K562 treated with DMSO at 1 percent for 12 hours (cell line): ENCODE measurements around the gene TTC9C. TPM values are rescaled to one million over a fixed set of nuclear protein-coding genes. Genes with fewer than 3 reads are reported as not detected.

Experiments
- total RNA-seq: library from RNA; unstranded; fragments of 300-600 nt; gene quantifications from 2 replicates; pipeline ENCODE4 v1.2.3, GENCODE V29; 2022; ENCODE audit not compliant: insufficient read depth

The TTC9C gene
- total RNA-seq, result 32.8 and 62.0 TPM in 2 replicates

DNA sequence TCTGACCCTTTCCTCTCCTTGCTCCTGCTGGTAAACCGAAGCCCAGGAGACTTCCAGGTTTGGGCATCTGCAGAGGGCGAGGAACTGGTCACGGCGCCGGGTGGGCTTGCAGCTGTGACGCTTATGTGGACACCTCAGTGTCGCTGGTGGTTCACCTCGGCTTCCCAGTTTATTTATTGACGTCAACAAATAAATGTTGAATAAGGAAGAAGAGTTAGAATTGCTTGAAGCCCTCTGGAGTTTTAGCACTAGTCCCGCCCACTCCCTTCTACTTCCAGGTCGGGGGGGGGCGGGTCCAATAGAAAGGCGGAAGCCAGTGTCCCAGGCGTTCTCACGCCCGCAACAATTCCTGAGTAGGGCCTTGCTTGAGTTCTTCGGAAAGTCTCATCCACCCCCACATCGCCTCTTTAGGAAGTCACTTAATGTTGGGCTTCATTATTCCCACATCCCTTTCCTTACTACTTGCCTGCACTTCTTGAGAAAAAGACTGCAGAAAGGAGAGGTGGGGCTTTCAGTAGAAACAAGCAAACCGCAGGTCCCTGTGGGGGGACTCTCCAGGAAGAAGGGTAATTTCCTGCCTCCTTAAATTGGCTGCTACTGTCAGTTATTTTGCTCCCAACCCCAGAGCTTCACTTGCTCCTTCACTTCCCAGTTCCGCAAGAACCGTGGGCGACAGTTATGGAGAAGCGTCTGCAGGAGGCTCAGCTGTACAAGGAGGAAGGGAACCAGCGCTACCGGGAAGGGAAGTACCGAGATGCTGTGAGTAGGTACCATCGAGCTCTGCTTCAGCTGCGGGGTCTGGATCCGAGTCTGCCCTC, at the start of gene TTC9C:
Gene TTC9C, plus strand, starts transcription at position 316 of the 818 bp plus-strand sequence. Its CDS starts 363 bp downstream, at position 679.

DNA sequence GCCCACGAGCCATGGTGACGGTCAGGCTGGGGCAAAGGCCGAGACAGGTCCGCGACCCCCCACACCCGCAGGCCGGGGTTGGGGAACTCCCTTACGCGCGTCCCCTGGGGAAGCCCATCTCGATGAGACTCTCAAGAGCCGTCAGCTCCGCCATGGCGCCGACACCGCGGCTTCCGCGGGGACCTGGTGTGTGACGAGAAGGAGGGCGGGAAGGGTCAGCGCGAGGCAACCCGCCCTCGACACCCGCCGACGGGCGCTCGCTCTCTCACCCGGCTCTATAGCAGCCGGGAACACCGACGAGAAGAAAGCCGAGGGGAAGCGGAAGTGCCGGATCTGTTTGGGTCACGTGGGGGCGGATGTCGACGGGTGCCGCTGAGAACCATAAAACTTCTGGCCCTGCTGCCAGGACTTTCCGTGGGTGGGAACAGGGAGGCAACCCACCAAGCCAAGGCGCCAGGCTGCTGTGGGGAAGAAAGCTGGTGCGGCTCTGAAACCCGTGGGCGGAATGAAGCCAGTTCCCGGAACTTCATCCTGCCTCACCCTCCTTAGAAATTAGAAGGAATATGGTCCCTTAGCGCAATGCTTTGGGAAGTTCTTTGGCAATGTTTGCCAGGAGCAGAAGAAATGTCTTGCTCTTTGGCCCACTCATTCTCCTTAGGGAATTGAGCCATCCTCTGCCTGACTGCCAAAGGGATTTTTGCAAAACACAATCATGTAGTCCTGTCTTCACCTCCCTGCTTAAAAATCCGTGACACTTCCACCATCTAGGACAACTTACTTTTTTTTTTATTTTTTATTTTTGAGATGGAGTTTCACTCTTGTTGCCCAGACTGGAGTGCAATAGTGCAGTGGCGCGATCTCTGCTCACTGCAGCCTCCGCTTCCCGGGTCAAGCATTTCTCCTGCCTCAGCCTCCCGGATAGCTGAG, 49.3 kb upstream of the TTC9C start, which contains the start of gene UBXN1:
Gene UBXN1, minus strand, starts transcription at position 304 of the 927 bp plus-strand sequence. Its CDS starts 150 bp downstream, at position 154.

DNA sequence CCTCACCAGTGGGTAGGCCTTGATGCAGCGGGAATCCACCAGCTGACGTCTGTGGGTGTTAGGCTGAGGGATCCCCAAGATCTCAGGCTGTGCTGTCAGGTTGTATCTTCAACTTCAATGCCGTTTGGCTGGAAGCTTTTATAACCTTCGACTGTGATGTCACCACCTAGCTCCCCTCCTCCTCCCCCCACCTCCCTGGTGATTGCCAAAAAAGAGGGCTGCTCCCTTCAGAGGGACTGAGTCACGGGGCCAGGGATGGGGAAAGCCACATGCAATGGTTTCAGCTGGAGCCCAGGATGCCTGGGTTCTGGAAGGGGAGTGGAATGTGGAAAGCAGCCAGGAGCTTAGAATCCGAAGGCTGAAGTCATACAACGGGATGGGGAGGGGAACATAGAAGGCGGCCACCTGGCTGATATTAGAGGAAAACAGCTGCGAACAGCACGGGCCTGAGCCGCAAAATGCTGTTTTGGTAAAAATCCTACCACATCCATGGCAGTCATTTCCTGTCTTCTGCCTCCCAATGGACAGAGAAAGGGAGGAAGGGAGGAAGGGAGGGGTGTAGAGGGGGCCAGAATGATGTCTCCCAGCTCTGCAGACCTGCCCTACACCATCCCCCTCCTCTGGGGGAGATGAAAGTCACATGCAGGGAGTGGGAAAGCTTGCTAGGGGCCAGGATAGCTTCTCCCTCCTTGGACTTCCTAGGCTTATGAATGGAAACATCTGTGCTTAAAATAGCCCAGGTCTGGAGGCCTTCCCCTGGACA, 38.7 kb upstream of the TTC9C start, which contains the start of gene LRRN4CL:
Gene LRRN4CL, minus strand, starts transcription at position 110 of the 763 bp plus-strand sequence. CDS start 1,022 bp downstream, outside the sequence.

DNA sequence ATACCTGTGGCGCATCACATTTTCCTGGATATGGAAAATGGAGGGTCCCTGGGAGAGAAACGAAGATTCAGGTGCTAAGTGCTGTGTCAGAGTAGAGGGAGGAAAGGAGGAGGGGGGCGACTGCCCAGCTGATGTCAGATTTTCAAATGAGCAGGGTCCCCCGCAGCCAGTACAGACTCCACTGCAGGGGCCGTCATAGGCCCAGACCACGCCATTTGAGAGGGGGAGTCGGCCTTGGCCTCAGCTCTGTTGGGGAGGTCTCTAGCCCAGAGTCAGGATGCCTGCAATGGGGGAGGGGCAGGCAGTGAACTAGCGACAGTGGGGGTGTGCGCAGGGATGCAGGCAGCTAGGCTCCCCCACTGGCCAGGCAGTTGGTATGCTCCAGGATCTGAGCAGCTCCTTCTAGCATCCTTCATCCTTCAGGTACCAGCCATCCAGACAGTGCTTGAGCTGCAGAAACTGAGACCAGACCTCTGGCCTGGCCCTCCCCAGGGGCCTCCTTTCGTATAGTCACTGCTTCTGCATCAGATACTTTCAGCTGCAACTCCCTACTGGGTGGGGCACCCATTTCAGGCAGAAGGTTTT, 20.9 kb upstream of the TTC9C start, which contains the start of the genes BSCL2 and GNG3:
Gene BSCL2, minus strand, starts transcription at position 148 of the 585 bp plus-strand sequence. CDS start 229 bp downstream, outside the sequence.
Gene GNG3, plus strand, starts transcription at position 400 of the 585 bp plus-strand sequence. CDS start 620 bp downstream, outside the sequence.

DNA sequence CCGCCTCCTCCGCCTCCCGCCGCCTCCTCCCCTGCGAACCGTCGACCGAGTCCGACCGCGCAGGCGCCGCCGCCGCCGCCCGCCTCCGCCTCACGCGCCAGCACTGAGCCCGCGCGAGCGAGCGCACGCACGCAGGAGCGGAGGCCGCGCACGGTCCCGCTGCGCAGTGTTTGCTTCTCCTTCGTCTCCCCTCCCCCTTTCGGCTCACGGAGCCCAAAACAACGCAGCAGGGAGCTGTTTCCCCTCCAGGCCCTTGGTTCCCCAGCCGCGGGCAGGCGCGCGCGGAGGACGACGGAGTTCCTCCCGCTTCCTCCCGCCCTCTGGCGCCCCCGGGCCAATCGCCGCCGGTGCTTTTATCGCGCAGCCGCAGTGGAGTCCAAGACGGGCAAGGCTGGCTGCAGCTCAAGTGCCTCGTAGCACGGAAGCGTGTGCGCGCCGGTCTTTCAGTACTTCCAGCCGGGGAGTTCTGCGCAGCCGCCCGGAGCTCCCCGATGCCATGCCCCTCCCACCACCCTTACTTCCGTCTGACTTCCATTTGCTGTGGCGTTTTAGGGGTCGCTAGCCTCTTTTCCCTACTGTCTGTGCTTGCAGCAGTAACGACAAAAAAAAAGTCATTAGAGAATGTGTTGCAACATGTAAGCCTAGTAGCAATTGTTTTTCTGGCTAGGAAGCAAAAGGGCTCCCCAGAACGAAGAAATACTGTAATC, 968 bp upstream of the TTC9C start, which contains the start of gene HNRNPUL2:
Gene HNRNPUL2, minus strand, starts transcription at position 293 of the 707 bp plus-strand sequence. CDS start 301 bp downstream, outside the sequence.

DNA sequence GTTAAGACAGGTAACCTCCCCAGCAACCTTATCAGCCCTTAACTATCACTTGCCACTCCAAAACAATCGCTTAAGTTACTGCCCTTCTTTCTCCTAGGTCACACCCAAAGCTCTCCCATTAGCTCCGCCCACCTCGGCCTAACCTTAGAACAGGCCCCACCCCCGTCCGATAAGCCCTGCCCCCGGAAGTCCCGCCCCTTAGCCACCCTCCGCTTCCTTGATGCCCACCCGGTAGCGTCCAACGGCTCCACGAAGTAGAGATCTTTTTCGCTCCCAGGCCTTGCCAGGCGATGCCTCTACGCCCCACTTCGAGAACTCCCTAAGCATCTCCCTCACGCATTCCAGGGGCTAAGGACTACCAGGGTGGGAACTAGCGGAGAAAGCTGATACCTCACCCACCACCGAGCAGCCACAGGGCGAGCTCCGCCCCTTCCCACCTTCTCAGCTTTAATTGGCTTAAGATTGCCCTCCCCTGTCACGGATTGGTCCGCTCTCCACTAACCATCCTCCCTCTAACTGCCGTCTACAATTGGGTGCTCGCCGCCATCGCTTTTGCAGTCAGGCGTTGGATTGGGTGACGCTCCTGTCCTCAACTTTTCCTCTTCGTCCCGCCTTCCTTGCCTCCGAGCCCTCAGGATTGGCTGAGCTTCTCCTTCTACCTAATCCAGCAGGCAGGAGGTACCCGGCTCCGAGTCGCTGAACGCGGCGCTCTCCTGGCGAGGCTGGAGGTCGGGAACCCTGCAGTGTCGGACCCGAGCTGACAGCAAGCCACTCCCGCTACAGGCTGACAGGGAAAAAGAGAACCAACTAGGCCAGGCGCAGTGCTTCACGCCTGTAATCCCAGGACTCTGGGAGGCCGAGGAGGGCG, 25.7 kb downstream of the TTC9C start, which contains the start of gene ZBTB3:
Gene ZBTB3, minus strand, starts transcription at position 425 of the 868 bp plus-strand sequence. CDS start 496 bp downstream, outside the sequence.

GRCh38 chr11:62771144-62772021, 43.1 kb downstream of the TTC9C start, which contains the start of gene TAF6L:
Gene TAF6L (plus strand): TSS chr11:62771396. CDS start chr11:62775784, 4,388 bp downstream.

GRCh38 chr11:62787005-62787759, 58.9 kb downstream of the TTC9C start, which contains the start of gene TMEM179B:
Gene TMEM179B (plus strand): TSS chr11:62787402. CDS start chr11:62787432, 30 bp downstream.

Other genes with a start within 250 kb of the TTC9C start
- gene AHNAK, start 181.7 kb upstream of the TTC9C start, total RNA-seq, result 12.9 and 42.0 TPM in 2 replicates
- gene EEF1G, start 154.6 kb upstream of the TTC9C start, total RNA-seq, result 3,985 and 3,989 TPM in 2 replicates
- gene TUT1, start 137.0 kb upstream of the TTC9C start, total RNA-seq, result 16.7 and 23.4 TPM in 2 replicates
- gene MTA2, start 126.6 kb upstream of the TTC9C start, total RNA-seq, result 62.1 and 107 TPM in 2 replicates
- 21.6 and 34.7 TPM in 2 replicates for gene EML3, start 115.7 kb upstream of the TTC9C start, total RNA-seq
- 0.81 and 3.0 TPM in 2 replicates for gene ROM1, start 115.2 kb upstream of the TTC9C start, total RNA-seq
- gene B3GAT3, start 106.5 kb upstream of the TTC9C start, total RNA-seq, result 94.9 and 105 TPM in 2 replicates
- 161 and 356 TPM in 2 replicates for gene GANAB, start 81.9 kb upstream of the TTC9C start, total RNA-seq
- 27.2 and 37.6 TPM in 2 replicates for gene INTS5, start 75.2 kb upstream of the TTC9C start, total RNA-seq
- 157 and 173 TPM in 2 replicates for gene C11orf98, start 63.3 kb upstream of the TTC9C start, total RNA-seq
- 50.4 and 52.2 TPM in 2 replicates for gene CSKMT, start 63.2 kb upstream of the TTC9C start, total RNA-seq
- 17.8 and 31.3 TPM in 2 replicates for gene UQCC3, start 56.8 kb upstream of the TTC9C start, total RNA-seq
- gene LBHD1, start 56.2 kb upstream of the TTC9C start, total RNA-seq, result 3.6 and 10.6 TPM in 2 replicates
- 242 and 314 TPM in 2 replicates for gene UBXN1, start 49.4 kb upstream of the TTC9C start, total RNA-seq
- gene LRRN4CL, start 39.0 kb upstream of the TTC9C start, total RNA-seq, result 0.70 TPM in 1 of 2 replicates, not detected in the other
- 44.2 and 44.8 TPM in 2 replicates for gene BSCL2, start 21.1 kb upstream of the TTC9C start, total RNA-seq
- gene GNG3, start 20.8 kb upstream of the TTC9C start, total RNA-seq, result not detected in 2 replicates
- 17.1 and 39.0 TPM in 2 replicates for gene HNRNPUL2, start 1.0 kb upstream of the TTC9C start, total RNA-seq
- 1.9 and 3.0 TPM in 2 replicates for gene ZBTB3, start 25.7 kb downstream of the TTC9C start, total RNA-seq
- 150 and 166 TPM in 2 replicates for gene POLR2G, start 33.1 kb downstream of the TTC9C start, total RNA-seq
- gene TAF6L, start 42.9 kb downstream of the TTC9C start, total RNA-seq, result 26.4 and 31.9 TPM in 2 replicates
- 42.8 and 48.4 TPM in 2 replicates for gene TMEM179B, start 58.9 kb downstream of the TTC9C start, total RNA-seq
- gene TMEM223, start 63.5 kb downstream of the TTC9C start, total RNA-seq, result 21.7 and 26.1 TPM in 2 replicates
- 80.0 and 120 TPM in 2 replicates for gene NXF1, start 77.0 kb downstream of the TTC9C start, total RNA-seq
- 66.0 and 83.3 TPM in 2 replicates for gene STX5, start 103.6 kb downstream of the TTC9C start, total RNA-seq
- not detected in 2 replicates for gene TEX54, start 104.4 kb downstream of the TTC9C start, total RNA-seq
- 47.8 and 60.3 TPM in 2 replicates for gene WDR74, start 111.1 kb downstream of the TTC9C start, total RNA-seq
- 391 and 414 TPM in 2 replicates for gene SLC3A2, start 152.4 kb downstream of the TTC9C start, total RNA-seq
- gene CHRM1, start 192.9 kb downstream of the TTC9C start, total RNA-seq, result not detected in 2 replicates